HepG2 (cell line): ENCODE data around the gene EMC10. TPM values are rescaled to one million over a fixed set of nuclear protein-coding genes. Genes with fewer than 3 reads are reported as not detected.

Experiments
- GATA4 ChIP-seq: sonication (generic); IDR thresholded peaks from 2 replicates; pipeline ENCODE4 v1.6.1; 2016; ENCODE audit warnings: antibody characterized with exemption, low read depth, borderline replicate concordance
- GATAD2A ChIP-seq: IDR thresholded peaks from 2 replicates; pipeline ENCODE4 v1.6.1; 2016
- KAT7 ChIP-seq: IDR thresholded peaks from 2 replicates; pipeline ENCODE4 v1.6.1; 2018; ENCODE audit warnings: borderline replicate concordance, missing compliant biosample characterization
- MYNN ChIP-seq: sonication (generic); formaldehyde crosslinking; IDR thresholded peaks from 2 replicates; pipeline ENCODE4 v1.4.0; 2020; ENCODE audit warnings: mild to moderate bottlenecking, low read depth, missing genetic modification reagents
- NR2F6 ChIP-seq, 2 experiments: IDR thresholded peaks; 2 replicates each; pipeline ENCODE4 v1.6.1; 2016; ENCODE audit warnings: antibody characterized with exemption in 1 of 2, mild to moderate bottlenecking in 1 of 2
- PCBP1 ChIP-seq: fragments of 200-400 bp; formaldehyde crosslinking; IDR thresholded peaks from 2 replicates; pipeline ENCODE4 v1.6.1; 2017; ENCODE audit warnings: mild to moderate bottlenecking, low read depth, low read length, borderline replicate concordance
- PRPF4 ChIP-seq: fragments of 200-400 bp; formaldehyde crosslinking; IDR thresholded peaks from 2 replicates; pipeline ENCODE4 v1.6.1; 2016; ENCODE audit warnings: low read length, low read depth; ENCODE audit not compliant: poor library complexity, severe bottlenecking
- SKI ChIP-seq: fragments of 450-650 bp; IDR thresholded peaks from one replicate; pipeline ENCODE4 v1.6.1; 2018; ENCODE audit warnings: mild to moderate bottlenecking; ENCODE audit not compliant: partially characterized antibody
- ZFP91 ChIP-seq: sonication (generic); formaldehyde crosslinking; IDR thresholded peaks from 2 replicates; pipeline ENCODE4 v1.9.0; 2022; ENCODE audit warnings: missing genetic modification reagents, mild to moderate bottlenecking, borderline replicate concordance
- ZNF329 ChIP-seq: sonication (generic); formaldehyde crosslinking; IDR thresholded peaks from 2 replicates; pipeline ENCODE4 v1.9.0; 2021; ENCODE audit warnings: low read depth, mild to moderate bottlenecking, missing genetic modification reagents
- ZNF431 ChIP-seq: sonication (generic); formaldehyde crosslinking; IDR thresholded peaks from 2 replicates; pipeline ENCODE4 v1.9.0; 2022; ENCODE audit warnings: missing genetic modification reagents, low read depth, mild to moderate bottlenecking, borderline replicate concordance
- ZNF770 ChIP-seq: sonication (generic); formaldehyde crosslinking; IDR thresholded peaks from 2 replicates; pipeline ENCODE4 v1.5.0; 2020; ENCODE audit warnings: mild to moderate bottlenecking, missing genetic modification reagents
- polyA plus RNA-seq, 8 experiments: library from polyadenylated mRNA; depleted of rRNA in 3 of 8; stranded (reverse) in 7 of 8; unstranded in 1 of 8; fragments of >200 nt; fragmentation: Illumina TruSeq in 4 of 8; extraction: Trizol in 4 of 8; gene quantifications; 2 replicates each; pipeline versions ENCODE4 v1.2.1 to v1.2.3, GENCODE V29; 2011 to 2016; ENCODE audit warnings: low read depth in 4 of 8, missing spikeins in 1 of 8, mixed read lengths in 1 of 8; ENCODE audit not compliant: insufficient read depth in 1 of 8
- total RNA-seq, 5 experiments: library from RNA; depleted of rRNA; stranded (reverse); fragments of >200 nt; fragmentation: Illumina TruSeq; extraction: Trizol; gene quantifications; 2 replicates each; pipeline ENCODE4 v1.2.3, GENCODE V29; 2016; ENCODE audit warnings: low read depth in 1 of 5
- TF ChIP-seq, protein P1 (sequence below): sonication (generic); formaldehyde crosslinking; IDR thresholded peaks from 2 replicates; pipeline ENCODE4 v1.4.0; 2020; ENCODE audit warnings: missing genetic modification reagents
- TF ChIP-seq, protein P2 (sequence below): sonication (generic); formaldehyde crosslinking; IDR thresholded peaks from 2 replicates; pipeline ENCODE4 v1.4.0; 2020; ENCODE audit warnings: missing genetic modification reagents, borderline replicate concordance
- TF ChIP-seq, protein P3 (sequence below): fragments of 450-650 bp; IDR thresholded peaks from 2 replicates; pipeline ENCODE4 v1.6.1; 2016
- TF ChIP-seq, protein P4 (sequence below): sonication (generic); IDR thresholded peaks from 2 replicates; pipeline ENCODE4 v1.6.1; 2016; ENCODE audit warnings: low read depth, borderline replicate concordance

Gene EMC10
- total and polyA plus RNA-seq, 2 of the 13 experiments (the other 11 are each of a cell fraction or from before 2014, with no cell fraction given) = not detected

DNA sequence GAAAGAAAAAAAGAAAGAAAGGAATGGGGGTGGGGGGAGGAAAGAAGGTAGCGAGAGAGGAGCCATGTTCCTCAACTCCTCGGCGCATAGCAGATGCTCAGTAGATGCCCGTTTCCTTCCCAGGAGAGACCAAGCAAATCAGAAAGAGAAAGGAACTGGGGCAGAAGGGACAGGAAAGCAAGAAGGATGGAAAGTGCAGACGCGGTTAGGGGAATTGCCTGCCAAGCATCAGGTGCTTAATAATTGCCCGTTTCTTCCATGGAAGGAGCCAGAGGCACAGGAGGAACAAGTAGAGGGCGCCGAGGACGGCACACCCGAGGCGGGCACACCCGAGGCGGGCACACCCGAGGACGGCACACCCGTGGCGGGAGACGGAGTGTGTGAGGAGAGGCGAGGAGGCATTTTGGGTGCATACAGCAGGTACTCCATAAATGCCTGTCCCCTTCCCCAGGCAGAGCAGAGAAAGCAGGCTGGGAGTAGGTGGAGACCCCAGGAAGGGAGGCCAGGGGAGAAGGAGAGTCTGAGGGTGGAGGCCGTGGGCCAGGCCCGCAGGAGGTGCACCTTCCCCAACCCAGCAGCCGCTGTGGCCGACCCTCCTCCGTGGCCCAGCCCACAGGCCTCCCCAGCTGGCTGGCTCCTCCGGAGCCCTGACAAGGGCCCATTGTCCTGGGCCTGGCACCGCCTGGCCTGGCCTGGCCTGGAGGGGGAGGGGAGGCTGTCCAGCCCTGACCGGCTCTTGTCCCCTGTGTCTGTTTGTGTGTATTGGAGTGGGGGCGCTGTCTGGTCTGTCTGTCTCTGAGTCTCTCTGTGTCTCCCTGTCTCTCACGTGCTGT lies 20.1 kb downstream of the EMC10 start (continued):
- TF ChIP-seq, protein P1, sequence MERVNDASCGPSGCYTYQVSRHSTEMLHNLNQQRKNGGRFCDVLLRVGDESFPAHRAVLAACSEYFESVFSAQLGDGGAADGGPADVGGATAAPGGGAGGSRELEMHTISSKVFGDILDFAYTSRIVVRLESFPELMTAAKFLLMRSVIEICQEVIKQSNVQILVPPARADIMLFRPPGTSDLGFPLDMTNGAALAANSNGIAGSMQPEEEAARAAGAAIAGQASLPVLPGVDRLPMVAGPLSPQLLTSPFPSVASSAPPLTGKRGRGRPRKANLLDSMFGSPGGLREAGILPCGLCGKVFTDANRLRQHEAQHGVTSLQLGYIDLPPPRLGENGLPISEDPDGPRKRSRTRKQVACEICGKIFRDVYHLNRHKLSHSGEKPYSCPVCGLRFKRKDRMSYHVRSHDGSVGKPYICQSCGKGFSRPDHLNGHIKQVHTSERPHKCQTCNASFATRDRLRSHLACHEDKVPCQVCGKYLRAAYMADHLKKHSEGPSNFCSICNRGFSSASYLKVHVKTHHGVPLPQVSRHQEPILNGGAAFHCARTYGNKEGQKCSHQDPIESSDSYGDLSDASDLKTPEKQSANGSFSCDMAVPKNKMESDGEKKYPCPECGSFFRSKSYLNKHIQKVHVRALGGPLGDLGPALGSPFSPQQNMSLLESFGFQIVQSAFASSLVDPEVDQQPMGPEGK (CRISPR knock-in tag) = peak; percentile 75
- TF ChIP-seq, protein P2, sequence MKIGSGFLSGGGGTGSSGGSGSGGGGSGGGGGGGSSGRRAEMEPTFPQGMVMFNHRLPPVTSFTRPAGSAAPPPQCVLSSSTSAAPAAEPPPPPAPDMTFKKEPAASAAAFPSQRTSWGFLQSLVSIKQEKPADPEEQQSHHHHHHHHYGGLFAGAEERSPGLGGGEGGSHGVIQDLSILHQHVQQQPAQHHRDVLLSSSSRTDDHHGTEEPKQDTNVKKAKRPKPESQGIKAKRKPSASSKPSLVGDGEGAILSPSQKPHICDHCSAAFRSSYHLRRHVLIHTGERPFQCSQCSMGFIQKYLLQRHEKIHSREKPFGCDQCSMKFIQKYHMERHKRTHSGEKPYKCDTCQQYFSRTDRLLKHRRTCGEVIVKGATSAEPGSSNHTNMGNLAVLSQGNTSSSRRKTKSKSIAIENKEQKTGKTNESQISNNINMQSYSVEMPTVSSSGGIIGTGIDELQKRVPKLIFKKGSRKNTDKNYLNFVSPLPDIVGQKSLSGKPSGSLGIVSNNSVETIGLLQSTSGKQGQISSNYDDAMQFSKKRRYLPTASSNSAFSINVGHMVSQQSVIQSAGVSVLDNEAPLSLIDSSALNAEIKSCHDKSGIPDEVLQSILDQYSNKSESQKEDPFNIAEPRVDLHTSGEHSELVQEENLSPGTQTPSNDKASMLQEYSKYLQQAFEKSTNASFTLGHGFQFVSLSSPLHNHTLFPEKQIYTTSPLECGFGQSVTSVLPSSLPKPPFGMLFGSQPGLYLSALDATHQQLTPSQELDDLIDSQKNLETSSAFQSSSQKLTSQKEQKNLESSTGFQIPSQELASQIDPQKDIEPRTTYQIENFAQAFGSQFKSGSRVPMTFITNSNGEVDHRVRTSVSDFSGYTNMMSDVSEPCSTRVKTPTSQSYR = peak; percentile 93
- TF ChIP-seq ZNF770 (CRISPR knock-in tag) (peak; percentile 90), NR2F6 (IDR thresholded peaks at IDR 0.05) (no peak), NR2F6 (CRISPR knock-in tag; IDR thresholded peaks at IDR 0.05) (peak; percentile 17; the same call in 1 of the 2 replicates), ZNF329 (CRISPR knock-in tag) (no peak), MYNN (CRISPR knock-in tag) (no peak), GATA4 (no peak), KAT7 (CRISPR knock-in tag) (no peak), ZFP91 (CRISPR knock-in tag) (peak; percentile 30; the same call in 1 of the 2 replicates), GATAD2A (CRISPR knock-in tag) (peak; percentile 35; the same call in 1 of the 2 replicates), PCBP1 (0 out of 2 replicates have a peak, but pooled peaks have one; percentile 24), PRPF4 (peak; percentile 51), SKI (peak; percentile 72), ZNF431 (CRISPR knock-in tag) (no peak)
- TF ChIP-seq, protein P3, sequence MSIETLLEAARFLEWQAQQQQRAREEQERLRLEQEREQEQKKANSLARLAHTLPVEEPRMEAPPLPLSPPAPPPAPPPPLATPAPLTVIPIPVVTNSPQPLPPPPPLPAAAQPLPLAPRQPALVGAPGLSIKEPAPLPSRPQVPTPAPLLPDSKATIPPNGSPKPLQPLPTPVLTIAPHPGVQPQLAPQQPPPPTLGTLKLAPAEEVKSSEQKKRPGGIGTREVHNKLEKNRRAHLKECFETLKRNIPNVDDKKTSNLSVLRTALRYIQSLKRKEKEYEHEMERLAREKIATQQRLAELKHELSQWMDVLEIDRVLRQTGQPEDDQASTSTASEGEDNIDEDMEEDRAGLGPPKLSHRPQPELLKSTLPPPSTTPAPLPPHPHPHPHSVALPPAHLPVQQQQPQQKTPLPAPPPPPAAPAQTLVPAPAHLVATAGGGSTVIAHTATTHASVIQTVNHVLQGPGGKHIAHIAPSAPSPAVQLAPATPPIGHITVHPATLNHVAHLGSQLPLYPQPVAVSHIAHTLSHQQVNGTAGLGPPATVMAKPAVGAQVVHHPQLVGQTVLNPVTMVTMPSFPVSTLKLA = no peak
- TF ChIP-seq, protein P4, sequence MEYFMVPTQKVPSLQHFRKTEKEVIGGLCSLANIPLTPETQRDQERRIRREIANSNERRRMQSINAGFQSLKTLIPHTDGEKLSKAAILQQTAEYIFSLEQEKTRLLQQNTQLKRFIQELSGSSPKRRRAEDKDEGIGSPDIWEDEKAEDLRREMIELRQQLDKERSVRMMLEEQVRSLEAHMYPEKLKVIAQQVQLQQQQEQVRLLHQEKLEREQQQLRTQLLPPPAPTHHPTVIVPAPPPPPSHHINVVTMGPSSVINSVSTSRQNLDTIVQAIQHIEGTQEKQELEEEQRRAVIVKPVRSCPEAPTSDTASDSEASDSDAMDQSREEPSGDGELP = peak; percentile 79; the same call in 1 of the 2 replicates
